ENCODE results near the gene RYR3.

DNA sequence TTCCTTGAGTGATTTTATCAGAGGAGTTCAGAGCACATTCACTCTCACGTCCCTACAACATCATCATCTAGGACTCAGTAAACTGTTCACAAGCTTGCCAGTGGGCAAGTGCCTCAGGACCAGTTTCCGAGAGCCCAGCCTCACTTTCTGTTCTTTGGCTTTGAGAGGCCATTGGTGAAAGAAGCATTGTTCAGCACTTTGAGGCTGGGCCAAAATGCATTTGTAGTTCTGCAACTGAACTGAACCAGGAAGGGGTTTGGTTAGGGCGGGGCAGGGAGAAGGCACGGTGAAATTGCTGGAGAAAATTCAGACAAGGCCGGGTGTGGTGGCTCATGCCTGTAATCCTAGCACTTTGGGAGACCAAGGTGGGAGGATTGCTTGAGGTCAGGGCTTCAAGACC, 435.4 kb downstream of the RYR3 start:
- TF ChIP-seq, protein P1, sequence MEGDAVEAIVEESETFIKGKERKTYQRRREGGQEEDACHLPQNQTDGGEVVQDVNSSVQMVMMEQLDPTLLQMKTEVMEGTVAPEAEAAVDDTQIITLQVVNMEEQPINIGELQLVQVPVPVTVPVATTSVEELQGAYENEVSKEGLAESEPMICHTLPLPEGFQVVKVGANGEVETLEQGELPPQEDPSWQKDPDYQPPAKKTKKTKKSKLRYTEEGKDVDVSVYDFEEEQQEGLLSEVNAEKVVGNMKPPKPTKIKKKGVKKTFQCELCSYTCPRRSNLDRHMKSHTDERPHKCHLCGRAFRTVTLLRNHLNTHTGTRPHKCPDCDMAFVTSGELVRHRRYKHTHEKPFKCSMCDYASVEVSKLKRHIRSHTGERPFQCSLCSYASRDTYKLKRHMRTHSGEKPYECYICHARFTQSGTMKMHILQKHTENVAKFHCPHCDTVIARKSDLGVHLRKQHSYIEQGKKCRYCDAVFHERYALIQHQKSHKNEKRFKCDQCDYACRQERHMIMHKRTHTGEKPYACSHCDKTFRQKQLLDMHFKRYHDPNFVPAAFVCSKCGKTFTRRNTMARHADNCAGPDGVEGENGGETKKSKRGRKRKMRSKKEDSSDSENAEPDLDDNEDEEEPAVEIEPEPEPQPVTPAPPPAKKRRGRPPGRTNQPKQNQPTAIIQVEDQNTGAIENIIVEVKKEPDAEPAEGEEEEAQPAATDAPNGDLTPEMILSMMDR (IDR thresholded peaks at IDR 0.05; ENCODE audit: low read length) = no peak
- TF ChIP-seq EZH2phosphoT487 (IDR thresholded peaks at IDR 0.05; ENCODE audit: low read length) (no peak), EZH2 (optimal IDR thresholded peaks at IDR 0.05; ENCODE audit: low read depth, low read length) (no peak)
